Measurements from ENCODE around the gene HNRNPA1L2. TPM values are rescaled to one million over a fixed set of nuclear protein-coding genes. Genes with fewer than 3 reads are reported as not detected.

HNRNPA1L2 gene
- total RNA-seq, 1 experiment from 2014 or later: 8.5 TPM

GRCh38 chr13:52615134-52615801, 27.0 kb upstream of the HNRNPA1L2 start:
- H3K9me3 Mint-ChIP-seq: peaks cover 5% of the 10 kb centered on the region
- no peaks in the 10 kb centered on the region; the same call in 1 of the 2 replicates for H3K27me3 Mint-ChIP-seq (ENCODE audit: low read depth)
- no peak for ATAC-seq
- no peak overlapping the region for H3K4me3 Mint-ChIP-seq
- H3K4me1 Mint-ChIP-seq: peaks cover 14% of the 10 kb centered on the region
- DNase-seq (ENCODE audit: low spot score): no peak
- ChIA-PET CTCF (interaction anchor here (0.6 to 1.8 kb wide), 3 partner anchors 38 to 231 kb away, joined by 3 to 7 read pairs (median 3); partner anchors contain the start of gene SUGT1), POLR2A (no interaction called here)
- no peaks in the 10 kb centered on the region for H3K36me3 Mint-ChIP-seq
- no peak overlapping the region for H3K27ac Mint-ChIP-seq
- no peak for TF ChIP-seq E2F4 (CRISPR knock-in tag; IDR thresholded peaks at IDR 0.05; ENCODE audit: borderline replicate concordance, low read depth)
- TF ChIP-seq ZNF138 (CRISPR knock-in tag; conservative IDR thresholded peaks at IDR 0.05): no peak
- TF ChIP-seq ZNF671 (CRISPR knock-in tag; IDR thresholded peaks at IDR 0.05): no peak
- no peak for TF ChIP-seq PREB (CRISPR knock-in tag; IDR thresholded peaks at IDR 0.05; ENCODE audit: borderline replicate concordance)
- TF ChIP-seq GABPB1 (CRISPR knock-in tag; IDR thresholded peaks at IDR 0.05): no peak
- TF ChIP-seq ZNF263 (CRISPR knock-in tag; IDR thresholded peaks at IDR 0.05; ENCODE audit: low read depth): no peak
- TF ChIP-seq FOXP4 (CRISPR knock-in tag; IDR thresholded peaks at IDR 0.05): no peak
- TF ChIP-seq ZSCAN18 (CRISPR knock-in tag; IDR thresholded peaks at IDR 0.05): no peak
- TF ChIP-seq FOXJ3 (CRISPR knock-in tag; IDR thresholded peaks at IDR 0.05; ENCODE audit: borderline replicate concordance): no peak
- TF ChIP-seq MAX (CRISPR knock-in tag; IDR thresholded peaks at IDR 0.05): no peak
- TF ChIP-seq FOXK1 (CRISPR knock-in tag; IDR thresholded peaks at IDR 0.05): no peak
- no peak for TF ChIP-seq RORB (CRISPR knock-in tag; IDR thresholded peaks at IDR 0.05)
- TF ChIP-seq RELA (CRISPR knock-in tag; IDR thresholded peaks at IDR 0.05; ENCODE audit: borderline replicate concordance): no peak
- no peak for TF ChIP-seq TP53 (CRISPR knock-in tag; IDR thresholded peaks at IDR 0.05)
- TF ChIP-seq OVOL2 (CRISPR knock-in tag; IDR thresholded peaks at IDR 0.05; ENCODE audit: borderline replicate concordance): no peak
- no peak for TF ChIP-seq NFYB (CRISPR knock-in tag; conservative IDR thresholded peaks at IDR 0.05; ENCODE audit: low read depth)
- TF ChIP-seq KAT7 (CRISPR knock-in tag; IDR thresholded peaks at IDR 0.05; ENCODE audit: borderline replicate concordance): no peak
- TF ChIP-seq TEAD1 (CRISPR knock-in tag; IDR thresholded peaks at IDR 0.05): no peak

- ATAC-seq (no peak), DNase-seq (ENCODE audit: low spot score) (no peak)
- H3K4me3 Mint-ChIP-seq: peak overlapping the region; percentile 99; the same call in 1 of the 2 replicates
- ChIA-PET CTCF (interaction anchor here (0.6 to 1.8 kb wide), 3 partner anchors 37 to 230 kb away, joined by 3 to 7 read pairs (median 3); partner anchors contain the start of gene SUGT1), POLR2A (no interaction called here)
- peaks cover 5% of the 10 kb centered on the region for H3K9me3 Mint-ChIP-seq
- H3K27ac Mint-ChIP-seq: no peak overlapping the region
- H3K27me3 Mint-ChIP-seq (ENCODE audit: low read depth): no peaks in the 10 kb centered on the region; the same call in 1 of the 2 replicates
- H3K4me1 Mint-ChIP-seq: peaks cover 16% of the 10 kb centered on the region
- H3K36me3 Mint-ChIP-seq: no peaks in the 10 kb centered on the region
- TF ChIP-seq NR2C2 (CRISPR knock-in tag; IDR thresholded peaks at IDR 0.05) (no peak), NFYB (CRISPR knock-in tag; conservative IDR thresholded peaks at IDR 0.05; ENCODE audit: low read depth) (no peak), MLX (CRISPR knock-in tag; IDR thresholded peaks at IDR 0.05) (no peak), ATF6 (CRISPR knock-in tag; IDR thresholded peaks at IDR 0.05) (no peak), NFE2L1 (CRISPR knock-in tag; IDR thresholded peaks at IDR 0.05) (no peak), ZNF263 (CRISPR knock-in tag; IDR thresholded peaks at IDR 0.05; ENCODE audit: low read depth) (no peak), ZNF423 (CRISPR knock-in tag; IDR thresholded peaks at IDR 0.05) (no peak), EMX1 (CRISPR knock-in tag; IDR thresholded peaks at IDR 0.05) (no peak), HMGA2 (CRISPR knock-in tag; IDR thresholded peaks at IDR 0.05) (no peak), ATF3 (CRISPR knock-in tag; conservative IDR thresholded peaks at IDR 0.05) (no peak)
These were observed 26.4 kb upstream of the HNRNPA1L2 start for GRCh38 chr13:52615812-52616211.

Measured in WTC11 (cell line).